Stimulated activated CD4-positive, alpha-beta T cell treated with anti-CD3 and anti-CD28 coated beads, TNF-alpha, amount 100 ng/mL, for 48 hours (primary cell): ENCODE measurements around the gene TM2D3.

Experiments
- DNase-seq, 3 donors: peaks; one replicate each; pipeline ENCODE4 v3.0.0-alpha.2; 2020; ENCODE audit warnings: low read depth in 3 of 3

The TM2D3 gene

GRCh38 chr15:101604124-101604874 lies 47.9 kb downstream of the TM2D3 start:
- DNase-seq, result no peak

- DNase-seq, result no peak
Measured at GRCh38 chr15:101602801-101603200, 49.4 kb downstream of the TM2D3 start.

- no peak for DNase-seq
Measured at GRCh38 chr15:101600035-101600434, 52.1 kb downstream of the TM2D3 start.

GRCh38 chr15:101599091-101599490 lies 53.1 kb downstream of the TM2D3 start:
- no peak for DNase-seq

- no peak for DNase-seq
Measured at GRCh38 chr15:101597360-101597928, 54.7 kb downstream of the TM2D3 start.

- DNase-seq, result no peak
Measured at GRCh38 chr15:101596633-101597032, 55.5 kb downstream of the TM2D3 start.
